ENCODE results near the gene OASL.

Gene OASL

GRCh38 chr12:121026274-121027045 is 12.6 kb downstream of the OASL start:
- no peak for TF ChIP-seq TCF12 (IDR thresholded peaks at IDR 0.05; ENCODE audit: low read depth)
- TF ChIP-seq ZBTB7A (IDR thresholded peaks at IDR 0.05; ENCODE audit: low read depth): no peak
- no peak for TF ChIP-seq USF1 (IDR thresholded peaks at IDR 0.05)
- no peak for TF ChIP-seq YY1 (IDR thresholded peaks at IDR 0.05; ENCODE audit: low read depth)
- no peak for TF ChIP-seq MAX (IDR thresholded peaks at IDR 0.05)
- no peak for TF ChIP-seq REST (IDR thresholded peaks at IDR 0.05; ENCODE audit: low read depth)
- no peak for TF ChIP-seq RAD21 (IDR thresholded peaks at IDR 0.05; ENCODE audit: low read depth)

GRCh38 chr12:121025442-121026226 is 13.4 kb downstream of the OASL start:
- TF ChIP-seq USF1 (IDR thresholded peaks at IDR 0.05): no peak
- TF ChIP-seq TAF1 (IDR thresholded peaks at IDR 0.05; ENCODE audit: low read depth): no peak
- TF ChIP-seq TCF12 (IDR thresholded peaks at IDR 0.05; ENCODE audit: low read depth): no peak
- TF ChIP-seq TEAD4 (IDR thresholded peaks at IDR 0.05): no peak
- no peak for TF ChIP-seq REST (IDR thresholded peaks at IDR 0.05; ENCODE audit: low read depth)
- no peak for TF ChIP-seq MAX (IDR thresholded peaks at IDR 0.05)
- no peak for TF ChIP-seq CEBPB (IDR thresholded peaks at IDR 0.05)
- no peak for TF ChIP-seq NFIC (IDR thresholded peaks at IDR 0.05)
- no peak for TF ChIP-seq CREB1 (IDR thresholded peaks at IDR 0.05; ENCODE audit: low read depth)
- TF ChIP-seq RAD21 (IDR thresholded peaks at IDR 0.05; ENCODE audit: low read depth): no peak
- TF ChIP-seq FOXM1 (IDR thresholded peaks at IDR 0.05; ENCODE audit: borderline replicate concordance, low read depth): no peak
- TF ChIP-seq YY1 (IDR thresholded peaks at IDR 0.05; ENCODE audit: low read depth): no peak

GRCh38 chr12:121023799-121024198 is 15.2 kb downstream of the OASL start:
- TF ChIP-seq FOXM1 (IDR thresholded peaks at IDR 0.05; ENCODE audit: borderline replicate concordance, low read depth) (no peak), ZBTB7A (IDR thresholded peaks at IDR 0.05; ENCODE audit: low read depth) (no peak), CEBPB (IDR thresholded peaks at IDR 0.05) (no peak), EP300 (IDR thresholded peaks at IDR 0.05; ENCODE audit: borderline replicate concordance) (no peak), EGR1 (IDR thresholded peaks at IDR 0.05) (no peak), MAX (IDR thresholded peaks at IDR 0.05) (no peak), CREB1 (IDR thresholded peaks at IDR 0.05; ENCODE audit: low read depth) (no peak), USF1 (IDR thresholded peaks at IDR 0.05) (no peak), TAF1 (IDR thresholded peaks at IDR 0.05; ENCODE audit: low read depth) (no peak), REST (IDR thresholded peaks at IDR 0.05; ENCODE audit: low read depth) (no peak), TEAD4 (IDR thresholded peaks at IDR 0.05) (no peak), RAD21 (IDR thresholded peaks at IDR 0.05; ENCODE audit: low read depth) (no peak)
